T-helper 1 cell (primary cell): ENCODE results near the gene PRRT4.

Source experiments
- DNase-seq, 5 donors: peaks; one replicate each; pipeline ENCODE4 v3.0.0-alpha.2; 2012 to 2020

PRRT4 gene

DNA sequence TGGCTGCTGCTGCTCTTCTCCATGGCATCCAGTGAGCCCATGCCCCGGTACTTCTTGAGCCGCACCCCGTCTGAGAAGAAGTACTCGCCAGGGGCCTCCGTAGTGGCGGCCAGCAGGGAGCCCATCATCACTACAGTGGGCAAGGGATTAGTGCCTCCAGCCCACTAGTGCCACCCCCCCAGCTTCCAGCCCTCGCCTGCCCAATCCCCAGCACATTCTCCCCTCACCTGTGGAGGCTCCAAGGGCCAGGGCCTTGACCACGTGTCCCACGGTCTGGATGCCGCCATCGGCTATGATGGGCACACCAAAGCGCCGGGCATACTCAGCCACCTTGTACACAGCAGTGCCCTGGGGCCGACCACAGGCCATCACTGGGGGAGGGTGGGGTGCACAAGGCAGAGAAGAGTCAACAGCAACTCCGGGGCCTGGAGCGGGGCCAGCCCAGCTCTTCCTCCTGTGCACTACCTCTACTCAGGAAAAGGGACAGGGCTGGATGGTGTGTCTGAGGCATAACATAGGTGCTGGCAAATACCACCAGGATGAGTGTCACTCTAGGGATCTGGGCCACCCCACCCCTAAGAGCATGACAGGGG is 33.5 kb upstream of the PRRT4 start:
- DNase-seq: no peak

- DNase-seq: no peak
These were observed 32.2 kb upstream of the PRRT4 start for GRCh38 chr7:128393526-128394330.

DNA sequence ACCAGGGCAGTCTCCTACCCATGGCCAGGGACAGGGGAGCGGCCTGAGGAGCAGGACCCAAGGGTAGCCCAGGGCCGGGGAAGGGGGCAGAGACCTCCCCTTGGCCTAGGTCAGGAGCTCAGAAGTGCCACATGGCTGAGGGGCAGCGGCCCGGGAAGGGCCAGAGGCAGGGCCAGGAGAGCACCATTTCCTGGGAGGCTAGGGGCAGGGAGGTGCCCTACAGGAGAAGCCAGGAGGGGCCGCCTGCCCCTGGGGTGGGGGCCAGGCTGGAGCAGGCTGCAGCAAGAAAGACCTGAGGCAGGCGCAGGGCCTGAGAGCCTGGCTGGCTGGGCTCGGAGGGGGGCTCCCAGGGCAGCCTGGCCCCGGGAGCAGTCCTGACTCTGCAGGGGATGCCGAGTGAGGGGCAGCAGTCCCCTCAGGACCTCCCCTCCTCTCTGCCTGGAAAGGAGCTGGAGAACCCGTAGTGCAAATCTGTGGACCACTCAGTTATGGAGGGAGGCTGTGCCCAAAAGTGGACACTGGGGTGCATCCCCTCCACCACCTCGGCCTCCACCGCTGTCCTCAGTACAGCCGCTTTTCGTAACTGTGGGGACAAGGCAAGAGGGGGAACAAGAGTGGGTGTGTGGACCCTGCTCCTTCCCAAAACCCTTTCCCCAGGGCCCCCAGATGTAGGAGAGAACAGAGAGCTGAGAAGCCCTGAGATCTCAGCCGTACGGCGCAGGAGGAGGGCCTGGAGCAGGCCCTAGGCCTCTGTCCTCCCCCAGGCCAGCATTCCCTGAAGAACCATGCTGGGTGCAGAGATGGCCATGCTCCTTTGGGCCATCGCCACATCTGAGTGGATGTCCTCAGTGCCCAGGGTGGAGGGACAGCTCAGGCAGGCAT is 31.2 kb upstream of the PRRT4 start:
- DNase-seq: no peak

DNA sequence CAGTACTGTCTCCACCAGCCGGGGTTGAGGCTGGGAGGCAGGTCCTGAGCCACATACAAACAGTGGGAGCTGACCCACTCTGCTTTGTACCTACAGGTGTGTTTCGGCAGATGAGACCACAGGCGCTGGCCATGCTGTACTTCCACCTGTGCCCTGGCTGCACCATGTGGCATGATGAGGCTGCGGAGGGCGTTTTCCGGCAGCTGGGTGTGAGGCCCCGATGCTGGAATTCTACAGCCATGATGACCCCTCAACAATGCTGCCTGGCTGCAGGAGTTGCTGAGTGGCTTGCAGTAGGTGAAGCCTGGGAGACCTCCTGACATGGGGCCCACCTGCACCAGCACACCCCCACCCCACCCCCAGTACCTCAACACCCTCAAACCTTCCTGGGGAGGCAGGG is 30.3 kb upstream of the PRRT4 start:
- DNase-seq: no peak

GRCh38 chr7:128390871-128391565 is 29.5 kb upstream of the PRRT4 start:
- no peak for DNase-seq

- no peak for DNase-seq
These were observed 28.3 kb upstream of the PRRT4 start for GRCh38 chr7:128389618-128390329.

- DNase-seq: no peak
These were observed 27.7 kb upstream of the PRRT4 start for GRCh38 chr7:128389085-128389617.

- no peak for DNase-seq
These were observed 26.6 kb upstream of the PRRT4 start for GRCh38 chr7:128388145-128388485.

DNA sequence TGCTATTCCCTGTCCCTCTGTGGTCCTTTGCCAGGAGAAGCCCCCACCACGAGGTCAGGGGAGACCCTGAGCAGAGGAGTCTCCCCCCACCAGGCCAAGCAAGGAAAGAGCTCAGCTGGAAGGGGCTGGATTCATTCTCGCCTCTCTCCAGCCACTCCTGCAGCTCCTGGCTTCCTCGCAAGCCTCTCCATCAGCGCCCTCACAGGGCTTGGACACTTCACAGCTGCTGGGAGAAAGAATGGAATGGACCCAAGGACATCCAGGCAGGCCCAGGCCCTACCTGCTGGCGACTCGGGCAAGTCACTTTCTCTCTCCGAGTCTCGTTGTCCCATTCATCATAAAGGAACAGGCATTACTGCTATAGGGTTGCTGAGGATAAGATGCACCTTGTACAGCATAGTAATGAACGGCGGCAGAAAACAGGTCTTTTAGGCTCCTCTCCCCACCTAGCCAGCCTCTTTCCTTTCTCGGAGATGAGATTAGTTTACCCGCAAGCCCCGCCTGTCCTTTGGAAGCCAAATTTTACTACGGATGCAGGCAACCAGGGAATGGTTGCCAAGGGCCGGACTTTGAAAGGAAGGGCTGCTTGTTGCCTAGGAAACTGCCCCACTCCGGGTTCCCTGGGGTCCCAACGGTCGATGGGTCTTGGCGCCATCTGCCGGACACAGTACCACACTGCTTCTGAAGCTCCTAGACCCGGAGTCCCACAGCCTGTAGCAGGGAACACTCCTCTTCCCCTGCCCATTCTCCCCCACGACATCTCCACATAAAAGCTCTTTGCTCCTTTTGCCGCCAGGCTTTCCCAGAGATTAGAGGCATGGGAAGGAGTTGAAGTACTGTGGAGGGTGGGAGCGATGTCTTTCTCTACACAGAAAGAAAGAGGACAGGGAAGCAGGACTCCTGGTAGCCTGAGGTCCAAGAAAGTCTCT is 26.0 kb upstream of the PRRT4 start:
- peak in 4 of 5 donors; percentile 33 to 58 (median 42) for DNase-seq

DNA sequence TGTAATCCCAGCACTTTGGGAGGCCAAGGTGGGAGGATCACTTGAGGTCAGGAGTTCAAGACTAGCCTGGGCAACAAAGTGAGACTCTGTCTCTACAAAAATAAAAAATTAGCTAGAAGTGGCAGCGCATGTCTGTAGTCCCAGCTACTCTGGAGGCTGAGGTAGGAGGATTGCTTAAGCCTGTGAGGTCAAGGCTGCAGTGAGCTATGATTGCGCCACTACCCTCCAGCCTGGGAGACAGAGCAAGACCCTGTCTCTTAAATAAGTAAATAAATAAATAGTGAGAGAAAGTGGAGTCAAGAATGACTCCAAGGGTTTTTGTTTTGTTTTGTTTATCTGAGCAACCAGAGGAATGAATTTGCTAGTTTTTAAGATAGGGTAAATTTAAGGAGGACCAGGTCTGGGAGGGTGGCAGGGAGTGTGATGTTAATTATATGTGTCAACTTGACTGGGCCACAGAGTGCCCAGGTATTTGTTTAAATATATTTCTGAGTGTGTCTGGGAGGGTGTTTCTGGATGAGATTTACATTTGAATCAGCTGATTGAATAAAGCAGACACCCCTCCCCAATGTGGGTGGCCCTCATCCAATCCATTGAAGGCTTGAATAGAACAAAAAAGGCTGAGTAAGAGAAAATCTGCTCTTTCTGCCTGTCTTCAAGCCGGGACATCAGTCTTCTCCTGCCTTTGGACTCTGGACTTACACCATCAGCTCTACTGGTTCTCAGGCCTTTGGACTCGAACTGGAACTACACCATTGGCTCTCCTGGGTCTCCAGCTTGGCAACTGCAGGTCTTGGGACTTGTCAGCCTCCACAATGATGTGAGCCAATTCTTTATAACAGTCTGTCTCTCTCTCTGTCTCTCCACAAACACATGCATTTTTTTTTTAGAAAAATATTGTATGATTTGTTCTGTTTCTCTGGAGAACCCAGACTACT is 24.8 kb upstream of the PRRT4 start:
- no peak for DNase-seq

DNA sequence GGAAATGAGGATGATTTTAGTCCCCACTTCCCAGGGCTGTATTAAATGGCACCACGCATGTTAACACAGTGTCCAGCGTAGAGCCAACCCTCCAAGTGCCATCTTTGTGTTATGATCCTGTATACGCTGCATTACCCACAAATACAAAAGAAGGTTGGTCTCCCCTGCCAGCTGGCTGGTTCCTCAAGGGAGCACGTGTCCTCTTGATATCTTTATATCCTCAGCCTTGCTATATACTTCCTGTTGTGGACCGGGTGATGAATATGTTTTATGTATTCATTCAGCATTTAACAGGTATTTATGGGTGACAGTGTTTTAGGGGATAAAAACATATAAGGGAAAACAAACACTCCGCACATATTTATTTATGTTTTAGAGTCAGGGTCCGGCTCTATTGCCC is 23.2 kb upstream of the PRRT4 start:
- no peak for DNase-seq

GRCh38 chr7:128383776-128384175 is 22.3 kb upstream of the PRRT4 start:
- no peak for DNase-seq

DNA sequence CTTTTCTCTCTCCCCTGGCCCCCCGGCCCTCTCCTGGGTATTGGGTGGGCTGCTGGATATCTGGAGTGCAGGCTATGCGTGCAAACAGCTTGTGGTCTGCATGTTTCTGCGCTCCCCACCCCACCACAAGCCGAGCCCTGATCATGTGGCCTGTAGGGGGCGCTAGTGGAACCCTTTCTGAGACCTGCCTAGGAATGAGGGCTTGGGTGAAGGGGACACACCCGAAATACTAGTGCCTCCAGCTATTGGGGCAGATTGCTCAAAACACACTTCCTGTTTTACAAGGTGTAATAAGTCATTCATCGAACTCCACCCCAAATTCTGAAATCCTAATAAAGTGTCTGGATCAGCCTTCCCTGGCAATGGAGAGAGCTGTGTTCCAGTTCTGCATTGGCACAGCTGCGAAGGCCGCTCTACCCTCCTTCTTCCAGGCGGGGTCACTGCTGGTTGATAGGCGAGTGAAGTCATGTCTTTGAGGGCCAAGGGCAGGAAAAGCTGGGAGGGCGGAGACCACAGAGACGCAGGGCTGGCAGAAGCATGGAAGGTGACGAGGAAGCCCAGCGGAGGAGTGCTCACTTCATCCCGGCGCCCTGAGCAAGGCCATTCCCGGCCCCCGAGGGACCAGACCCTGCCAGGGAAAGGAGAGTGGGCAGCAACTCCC is 19.8 kb upstream of the PRRT4 start:
- DNase-seq: peak in 1 of 5 donors; percentile 18

- no peak for DNase-seq
These were observed 19.1 kb upstream of the PRRT4 start for GRCh38 chr7:128380483-128381106.

DNA sequence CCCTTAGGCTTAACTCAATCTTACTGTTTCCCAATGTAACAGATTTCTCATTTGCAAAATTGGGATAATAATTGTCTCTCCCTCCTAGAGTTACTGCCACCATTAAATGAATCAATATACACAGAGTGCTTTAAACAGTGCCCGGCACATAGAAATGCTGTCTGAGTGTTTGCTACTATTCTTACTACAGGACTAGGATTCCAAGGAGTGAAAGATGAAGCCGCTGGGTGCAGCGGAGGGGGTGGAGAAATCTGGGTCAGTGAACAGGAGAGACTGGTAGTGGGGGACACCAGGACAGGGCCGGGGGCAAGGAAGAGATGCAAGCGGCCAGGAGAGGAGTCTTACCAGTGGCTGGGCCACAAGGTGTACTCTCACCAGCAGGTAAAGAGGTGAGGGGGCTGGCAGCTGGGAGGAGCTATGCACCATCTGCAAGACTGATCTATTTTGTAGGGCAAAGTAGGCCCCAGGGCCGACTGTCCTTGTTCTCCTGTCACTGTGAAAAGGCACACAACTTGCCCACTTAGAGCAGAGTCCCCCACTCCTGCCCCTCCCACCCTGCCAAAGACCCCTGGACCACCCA is 18.5 kb upstream of the PRRT4 start:
- no peak for DNase-seq

DNA sequence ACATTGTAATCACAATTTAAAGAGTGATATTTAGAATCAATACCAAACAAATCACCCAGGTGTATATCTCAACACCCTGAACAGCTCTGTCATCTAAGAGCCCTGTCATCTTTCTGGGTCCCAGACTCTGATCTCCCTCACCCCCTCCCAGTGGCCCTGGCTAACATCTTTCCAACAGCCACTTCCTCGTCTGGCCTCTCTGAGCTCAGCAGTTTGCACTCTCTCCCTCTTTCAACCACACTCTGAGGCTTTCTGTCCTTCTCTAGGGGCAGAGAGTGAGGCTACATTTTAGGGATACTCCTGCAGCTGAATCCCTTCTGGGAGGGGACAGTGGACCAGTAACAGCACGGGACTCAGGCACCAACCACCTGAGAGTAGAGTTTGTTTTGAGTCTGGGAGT is 17.1 kb upstream of the PRRT4 start:
- DNase-seq: no peak

GRCh38 chr7:128376077-128376476 is 14.6 kb upstream of the PRRT4 start:
- no peak for DNase-seq

GRCh38 chr7:128374041-128374440 is 12.6 kb upstream of the PRRT4 start:
- DNase-seq: no peak
